Naive thymus-derived CD4-positive, alpha-beta T cell (primary cell): ENCODE results near the gene FYN. TPM values are rescaled to one million over a fixed set of nuclear protein-coding genes. Genes with fewer than 3 reads are reported as not detected.

Source experiments
- ATAC-seq: fragments of 150-1000 bp; cut with Tn5 transposase; 2 replicates; pipeline ENCODE4 v1.10.0; 2021; ENCODE audit warnings: mild to moderate bottlenecking, moderate library complexity
- CTCF ChIA-PET: fragments of 350-600 bp; sonication (Branson Sonifier 250); formaldehyde crosslinking; loops from one replicate; lab custom pipeline; 2021; ENCODE audit warnings: antibody characterized with exemption; lab: Charles Lee
- POLR2A ChIA-PET: fragments of 350-600 bp; sonication (Branson Sonifier 250); formaldehyde crosslinking; loops from one replicate; lab custom pipeline; 2021; ENCODE audit warnings: antibody characterized with exemption, inconsistent platforms; lab: Charles Lee
- DNase-seq, 9 donors: peaks; one replicate each; pipeline versions ENCODE4 v3.0.0 to v3.0.0-alpha.2; 2020 to 2022; ENCODE audit warnings: mixed read lengths in 1 of 9
- H3K27ac ChIP-seq: one replicate; pipeline ENCODE4 v1.7.0; 2013; ENCODE audit warnings: mild to moderate bottlenecking, low read depth, low read length, moderate library complexity
- H3K27me3 ChIP-seq, 2 donors: one replicate each; pipeline ENCODE4 v1.7.0; 2013; ENCODE audit warnings: low read length in 2 of 2, mild to moderate bottlenecking in 2 of 2, moderate library complexity in 2 of 2; ENCODE audit not compliant: control insufficient read depth in 2 of 2, insufficient read depth in 2 of 2
- H3K36me3 ChIP-seq, 3 experiments: 1 replicate in 2 of 3; 2 replicates in 1 of 3; pipeline ENCODE4 v1.7.0; 2013; ENCODE audit warnings: low read length in 3 of 3, mild to moderate bottlenecking in 3 of 3, moderate library complexity in 1 of 3; ENCODE audit not compliant: insufficient read depth in 3 of 3, control insufficient read depth in 2 of 3
- H3K4me1 ChIP-seq, 2 donors: one replicate each; pipeline ENCODE4 v1.7.0; 2013; ENCODE audit warnings: low read length in 2 of 2, mild to moderate bottlenecking in 2 of 2, moderate library complexity in 1 of 2; ENCODE audit not compliant: control insufficient read depth in 2 of 2, insufficient read depth in 2 of 2
- H3K4me3 ChIP-seq: 2 replicates; pipeline ENCODE4 v1.7.0; 2013; ENCODE audit warnings: mild to moderate bottlenecking, low read length
- H3K9me3 ChIP-seq, 3 experiments: 1 replicate in 2 of 3; 2 replicates in 1 of 3; pipeline ENCODE4 v1.7.0; 2013; ENCODE audit warnings: low read length in 3 of 3; ENCODE audit not compliant: control insufficient read depth in 2 of 3
- H3K27ac Mint-ChIP-seq, 9 donors: one replicate each; pipeline ENCODE4 v1.8.0; 2020 to 2022; ENCODE audit warnings: mixed read lengths in 9 of 9, mild to moderate bottlenecking in 8 of 9, moderate library complexity in 5 of 9, inconsistent platforms in 2 of 9
- H3K27me3 Mint-ChIP-seq, 5 donors: one replicate each; pipeline ENCODE4 v1.8.0; 2021 to 2022; ENCODE audit warnings: mixed read lengths in 5 of 5, mild to moderate bottlenecking in 1 of 5
- H3K36me3 Mint-ChIP-seq, 5 donors: one replicate each; pipeline ENCODE4 v1.8.0; 2020 to 2022; ENCODE audit warnings: mixed read lengths in 5 of 5, mild to moderate bottlenecking in 3 of 5, inconsistent platforms in 1 of 5
- H3K4me1 Mint-ChIP-seq, 7 donors: one replicate each; pipeline ENCODE4 v1.8.0; 2020 to 2022; ENCODE audit warnings: mixed read lengths in 7 of 7, mild to moderate bottlenecking in 3 of 7, inconsistent platforms in 1 of 7
- H3K4me3 Mint-ChIP-seq, 10 donors: one replicate each; pipeline ENCODE4 v1.8.0; 2020 to 2022; ENCODE audit warnings: mild to moderate bottlenecking in 10 of 10, mixed read lengths in 10 of 10, moderate library complexity in 6 of 10, inconsistent platforms in 2 of 10
- H3K9me3 Mint-ChIP-seq, 11 donors: one replicate each; pipeline ENCODE4 v1.8.0; 2020 to 2022; ENCODE audit warnings: mixed read lengths in 11 of 11, mild to moderate bottlenecking in 4 of 11, inconsistent platforms in 1 of 11, moderate library complexity in 1 of 11
- intact Hi-C, 2 donors: fragments of 100-400 bp; cut with micrococcal nuclease; formaldehyde crosslinking; loops; one replicate each; pipeline ENCODE4 v1.15.1; 2023
- polyA plus RNA-seq, 2 donors: library from polyadenylated mRNA; unstranded; fragments of 300-500 nt; fragmentation: Illumina TruSeq; gene quantifications; one replicate each; pipeline ENCODE4 v1.2.3, GENCODE V29; 2021
- total RNA-seq, 6 experiments: library from RNA in 5 of 6; stranded (reverse) in 5 of 6; gene quantifications; 1 replicate in 5 of 6; 2 replicates in 1 of 6; pipeline ENCODE4 v1.2.3 and lab custom pipeline; 2021 to 2026

The FYN gene
- total and polyA plus RNA-seq, 7 experiments from 2014 or later = 200 to 720 (median 430) TPM

GRCh38 chr6:111674883-111675282, 198.4 kb downstream of the FYN start:
- Mint-ChIP-seq H3K27ac (peak overlapping the region; percentile 34 to 91 (median 84)), H3K9me3 (peaks cover 0 to 4% (median 0%) of the 10 kb centered on the region in 11 donors), H3K4me1 (peaks cover 13 to 52% (median 46%) of the 10 kb centered on the region in 7 donors), H3K36me3 (peaks cover 4 to 59% (median 22%) of the 10 kb centered on the region in 5 donors), H3K4me3 (peak overlapping the region in 5 of 10 donors; percentile 14 to 41 (median 28)), H3K27me3 (no peaks in the 10 kb centered on the region)
- H3K36me3 ChIP-seq = peaks cover 9 to 63% (median 56%) of the 10 kb centered on the region in 3 experiments
- H3K9me3 ChIP-seq = no peaks in the 10 kb centered on the region
- ChIA-PET POLR2A (interaction anchor here (1.4 to 2.1 kb wide), 2 partner anchors 10 to 17 kb away, joined by 3 to 6 read pairs; no protein-coding TSS in a partner anchor), CTCF (no interaction called here)
- no peaks in the 10 kb centered on the region for H3K27me3 ChIP-seq
- intact Hi-C loops = no loop called here
- DNase-seq (no peak), ATAC-seq (no peak)
- peaks cover 4 to 5% of the 10 kb centered on the region in 2 donors for H3K4me1 ChIP-seq
- no peak overlapping the region for H3K27ac ChIP-seq
- H3K4me3 ChIP-seq = no peak overlapping the region

DNA sequence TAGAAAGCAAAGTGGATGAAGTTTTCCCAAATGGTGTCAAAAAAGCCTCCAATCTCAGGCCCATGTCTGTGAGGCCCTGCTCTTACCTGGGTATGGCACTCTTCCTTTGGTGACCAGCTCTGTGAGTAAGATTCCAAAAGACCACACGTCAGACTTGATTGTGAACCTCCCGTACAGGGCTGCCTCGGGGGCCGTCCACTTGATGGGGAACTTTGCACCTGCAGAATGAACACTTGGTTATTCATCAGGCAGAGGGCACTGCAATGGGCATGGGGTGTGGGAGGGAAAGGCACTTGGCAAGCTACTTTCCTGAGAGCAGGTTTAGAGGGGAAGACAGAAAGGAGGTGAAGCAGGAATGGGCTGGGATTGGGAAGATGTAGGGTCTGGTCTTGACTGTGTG, 198.8 kb downstream of the FYN start:
- Mint-ChIP-seq H3K36me3 (peaks cover 4 to 59% (median 22%) of the 10 kb centered on the region in 5 donors), H3K27me3 (no peaks in the 10 kb centered on the region), H3K4me1 (peaks cover 13 to 47% (median 41%) of the 10 kb centered on the region in 7 donors), H3K4me3 (no peak overlapping the region), H3K27ac (peak overlapping the region; percentile 29 to 91 (median 81)), H3K9me3 (peaks cover 0 to 6% (median 0%) of the 10 kb centered on the region in 11 donors)
- no peak for ATAC-seq
- intact Hi-C loops = no loop called here
- no peak overlapping the region for H3K4me3 ChIP-seq
- H3K36me3 ChIP-seq = peaks cover 11 to 63% (median 59%) of the 10 kb centered on the region in 3 experiments
- no peak for DNase-seq
- no peak overlapping the region for H3K27ac ChIP-seq
- H3K9me3 ChIP-seq = no peaks in the 10 kb centered on the region
- H3K27me3 ChIP-seq = no peaks in the 10 kb centered on the region
- ChIA-PET CTCF (interaction anchor here (1.3 kb wide), 1 partner anchor 21 kb away, joined by 3 read pairs; no protein-coding TSS in a partner anchor), POLR2A (interaction anchor here (2.1 kb wide), 1 partner anchor 10 kb away, joined by 6 read pairs; no protein-coding TSS in a partner anchor)
- H3K4me1 ChIP-seq = peaks cover 4 to 5% of the 10 kb centered on the region in 2 donors

- Histone ChIP-seq H3K36me3 (peaks cover 11 to 64% (median 59%) of the 10 kb centered on the region in 3 experiments), H3K4me1 (peaks cover 4 to 5% of the 10 kb centered on the region in 2 donors), H3K27ac (no peak overlapping the region), H3K9me3 (no peaks in the 10 kb centered on the region), H3K27me3 (no peaks in the 10 kb centered on the region), H3K4me3 (no peak overlapping the region)
- Mint-ChIP-seq H3K4me1 (peaks cover 13 to 43% (median 36%) of the 10 kb centered on the region in 7 donors), H3K4me3 (no peak overlapping the region), H3K9me3 (peaks cover 0 to 6% (median 0%) of the 10 kb centered on the region in 11 donors), H3K36me3 (peaks cover 4 to 54% (median 22%) of the 10 kb centered on the region in 5 donors), H3K27me3 (no peaks in the 10 kb centered on the region), H3K27ac (peak overlapping the region in 6 of 9 donors; percentile 59 to 91 (median 82))
- ChIA-PET CTCF (interaction anchor here (1.3 kb wide), 1 partner anchor 22 kb away, joined by 3 read pairs; no protein-coding TSS in a partner anchor), POLR2A (interaction anchor here (2.1 kb wide), 1 partner anchor 10 kb away, joined by 6 read pairs; no protein-coding TSS in a partner anchor)
- intact Hi-C loops = no loop called here
- ATAC-seq (no peak), DNase-seq (no peak)
Observed at GRCh38 chr6:111673937-111674336, 199.3 kb downstream of the FYN start.

DNA sequence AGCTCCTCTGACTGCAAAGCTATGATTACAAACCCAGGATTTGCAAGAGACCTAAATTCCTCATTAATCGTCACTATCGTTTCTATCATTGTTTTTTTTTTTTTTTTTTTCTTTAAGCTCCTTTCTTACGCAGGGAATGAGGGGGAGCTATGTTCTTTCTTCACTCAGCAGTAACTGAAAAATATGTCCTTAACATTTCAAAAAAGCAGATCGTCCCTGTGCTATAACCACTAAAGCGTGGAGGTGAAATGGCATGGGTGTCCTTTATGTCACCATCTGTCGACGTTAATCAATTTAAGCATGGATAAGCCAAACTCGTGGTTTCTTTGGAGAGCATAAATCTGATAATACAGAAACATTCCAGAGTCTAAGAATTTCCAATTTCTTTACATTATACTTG, 199.7 kb downstream of the FYN start:
- H3K4me3 ChIP-seq = no peak overlapping the region
- Mint-ChIP-seq H3K36me3 (peaks cover 4 to 51% (median 25%) of the 10 kb centered on the region in 5 donors), H3K4me3 (no peak overlapping the region), H3K9me3 (peaks cover 0 to 6% (median 0%) of the 10 kb centered on the region in 11 donors), H3K4me1 (peaks cover 9 to 39% (median 32%) of the 10 kb centered on the region in 7 donors), H3K27me3 (no peaks in the 10 kb centered on the region), H3K27ac (peak overlapping the region in 6 of 9 donors; percentile 13 to 91 (median 62))
- no peak for DNase-seq
- intact Hi-C loops = no loop called here
- peaks cover 14 to 64% (median 57%) of the 10 kb centered on the region in 3 experiments for H3K36me3 ChIP-seq
- no peaks in the 10 kb centered on the region for H3K9me3 ChIP-seq
- ChIA-PET POLR2A (interaction anchor here (2.1 kb wide), 1 partner anchor 9 kb away, joined by 6 read pairs; no protein-coding TSS in a partner anchor), CTCF (interaction anchor here (1.3 kb wide), 1 partner anchor 22 kb away, joined by 3 read pairs; no protein-coding TSS in a partner anchor)
- no peak for ATAC-seq
- H3K27me3 ChIP-seq = no peaks in the 10 kb centered on the region
- H3K4me1 ChIP-seq = peaks cover 4 to 5% of the 10 kb centered on the region in 2 donors
- no peak overlapping the region for H3K27ac ChIP-seq

- intact Hi-C loops = no loop called here
- Histone ChIP-seq H3K4me3 (no peak overlapping the region), H3K9me3 (no peaks in the 10 kb centered on the region), H3K27me3 (no peaks in the 10 kb centered on the region), H3K36me3 (peaks cover 15 to 68% (median 57%) of the 10 kb centered on the region in 3 experiments), H3K4me1 (peaks cover 4 to 5% of the 10 kb centered on the region in 2 donors), H3K27ac (no peak overlapping the region)
- ChIA-PET POLR2A (interaction anchor here (2.1 kb wide), 1 partner anchor 8 kb away, joined by 6 read pairs; no protein-coding TSS in a partner anchor), CTCF (no interaction called here)
- no peaks in the 10 kb centered on the region for H3K27me3 Mint-ChIP-seq
- DNase-seq (no peak), ATAC-seq (no peak)
- H3K4me1 Mint-ChIP-seq = peaks cover 11 to 32% (median 26%) of the 10 kb centered on the region in 7 donors
- peaks cover 0 to 6% (median 0%) of the 10 kb centered on the region in 11 donors for H3K9me3 Mint-ChIP-seq
- H3K4me3 Mint-ChIP-seq = no peak overlapping the region
- H3K27ac Mint-ChIP-seq = peak overlapping the region in 7 of 9 donors; percentile 13 to 89 (median 51)
- peaks cover 4 to 55% (median 30%) of the 10 kb centered on the region in 5 donors for H3K36me3 Mint-ChIP-seq
Observed at GRCh38 chr6:111672761-111673450, 200.3 kb downstream of the FYN start.

DNA sequence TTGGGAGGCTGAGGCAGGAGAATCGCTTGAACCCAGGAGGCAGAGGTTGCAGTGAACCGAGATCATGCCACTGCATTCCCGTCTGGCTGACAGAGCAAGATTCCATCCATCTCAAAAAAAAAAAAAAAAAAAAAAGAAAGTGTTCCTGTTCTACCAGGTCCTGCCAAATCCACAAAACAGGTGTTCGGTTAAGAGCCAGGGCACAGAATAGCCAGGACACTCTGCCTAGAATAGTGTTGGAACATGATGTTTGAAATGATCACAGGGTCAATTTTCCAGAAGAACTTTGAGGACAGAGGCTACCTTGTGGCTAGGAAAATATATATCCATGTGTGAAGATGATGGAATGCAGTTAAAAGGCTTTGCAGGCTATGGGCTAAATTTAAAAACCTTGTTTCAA, 203.9 kb downstream of the FYN start:
- CTCF ChIA-PET = no interaction called here
- H3K36me3 Mint-ChIP-seq = peaks cover 4 to 72% (median 37%) of the 10 kb centered on the region in 5 donors

More for the DNA sequence above, 203.9 kb downstream of the FYN start:
- Mint-ChIP-seq H3K27ac (peak overlapping the region in 5 of 9 donors; percentile 23 to 76 (median 70)), H3K4me3 (no peak overlapping the region), H3K4me1 (peaks cover 0 to 16% (median 4%) of the 10 kb centered on the region in 7 donors), H3K9me3 (peaks cover 0 to 6% (median 0%) of the 10 kb centered on the region in 11 donors), H3K27me3 (no peaks in the 10 kb centered on the region)
- intact Hi-C loops = no loop called here
- DNase-seq (no peak), ATAC-seq (no peak)
- H3K27ac ChIP-seq = no peak overlapping the region
- H3K4me1 ChIP-seq = no peaks in the 10 kb centered on the region
- no peak overlapping the region for H3K4me3 ChIP-seq
- POLR2A ChIA-PET = no interaction called here
- no peaks in the 10 kb centered on the region for H3K9me3 ChIP-seq
- H3K27me3 ChIP-seq = no peaks in the 10 kb centered on the region
- H3K36me3 ChIP-seq = peaks cover 15 to 86% (median 67%) of the 10 kb centered on the region in 3 experiments
